ENCODE data around the gene HES7.

GRCh38 chr17:8137645-8138373 is 13.9 kb upstream of the HES7 start:
- TF ChIP-seq CTCF (IDR thresholded peaks at IDR 0.05; ENCODE audit: low read length) (no peak), EZH2 (IDR thresholded peaks at IDR 0.05; ENCODE audit: borderline replicate concordance, low read length) (no peak)

All from OCI-LY1 (cell line).